HepG2 (cell line): Measurements from ENCODE around the gene FAM83E. TPM values are rescaled to one million over a fixed set of nuclear protein-coding genes. Genes with fewer than 3 reads are reported as not detected.

ENCODE experiments used
- ATAC-seq: fragments of 200-7000 bp; cut with Tn5 transposase; 3 replicates; pipeline ENCODE4 v1.9.1; 2020; ENCODE audit warnings: mild to moderate bottlenecking, moderate library complexity
- BruUV-seq: library from RNA; stranded (reverse); fragments of 400-500 nt; replicated peaks from 2 replicates; lab custom pipeline; 2021; lab: Mats Ljungman, UMichigan
- CTCF ChIA-PET: fragments of 300-600 bp; formaldehyde crosslinking; extraction: SDS; loops from one replicate; lab custom pipeline; 2021; ENCODE audit warnings: low total read pairs, inconsistent platforms, low intra/inter-chr PET ratio; lab: Yijun Ruan, JAX
- POLR2A ChIA-PET: fragments of 350-600 bp; sonication (Branson Sonifier 250); formaldehyde crosslinking; loops from one replicate; lab custom pipeline; 2020; ENCODE audit warnings: antibody characterized with exemption, inconsistent platforms; lab: Yijun Ruan, JAX
- DNase-seq: peaks from one replicate; pipeline ENCODE4 v3.0.0-alpha.2; 2015; ENCODE audit warnings: low spot score
- FAIRE-seq: peaks from 3 replicates; lab custom pipeline; 2011; peaks lifted over from hg19 to GRCh38; lab: Jason Lieb, UNC
- H2AFZ ChIP-seq: one replicate; pipeline ENCODE4 v1.6.1; 2011; ENCODE audit warnings: low read length, inconsistent platforms
- H3K27ac ChIP-seq: fragments of 300-600 bp; 3 replicates; pipeline ENCODE4 v1.8.0; 2011; ENCODE audit warnings: mixed run types, mild to moderate bottlenecking, mixed read lengths, low read length, inconsistent platforms; ENCODE audit not compliant: insufficient read depth; ENCODE audit errors: extremely low read length
- H3K27me3 ChIP-seq, 2 experiments: fragments of 200-600 bp in 1 of 2; 2 replicates in 1 of 2; 3 replicates in 1 of 2; pipeline versions ENCODE4 v1.6.0 to v1.8.0; 2011; ENCODE audit warnings: low read length in 2 of 2, mild to moderate bottlenecking in 2 of 2, moderate library complexity in 2 of 2, inconsistent platforms in 1 of 2; ENCODE audit not compliant: insufficient read depth in 2 of 2, control insufficient read depth in 1 of 2
- H3K36me3 ChIP-seq, 2 experiments: fragments of 200-600 bp in 1 of 2; replicated peaks in 1 of 2; 2 replicates in 1 of 2; 3 replicates in 1 of 2; pipeline versions ENCODE4 v1.5.1 to v1.8.0; 2011; ENCODE audit warnings: low read length in 2 of 2, inconsistent platforms in 1 of 2; ENCODE audit not compliant: insufficient read depth in 2 of 2, control insufficient read depth in 1 of 2
- H3K4me1 ChIP-seq: 2 replicates; pipeline ENCODE4 v1.5.1; 2012; ENCODE audit warnings: low read length, inconsistent platforms; ENCODE audit not compliant: insufficient read depth
- H3K4me2 ChIP-seq: 2 replicates; pipeline ENCODE4 v1.6.0; 2011; ENCODE audit warnings: low read depth, low read length, inconsistent platforms
- H3K4me3 ChIP-seq, 3 experiments: fragments of 200-600 bp in 1 of 3; sonication (generic), shearing (Covaris generic) in 1 of 3; replicated peaks in 1 of 3; 2 replicates each; pipeline ENCODE4 v1.5.1; 2011 to 2016; ENCODE audit warnings: low read length in 3 of 3, inconsistent platforms in 2 of 3, low read depth in 2 of 3, mild to moderate bottlenecking in 2 of 3, control low read depth in 1 of 3, mixed read lengths in 1 of 3; ENCODE audit not compliant: insufficient read depth in 1 of 3
- H3K79me2 ChIP-seq: one replicate; pipeline ENCODE4 v1.6.1; 2011; ENCODE audit warnings: low read length, inconsistent platforms; ENCODE audit not compliant: insufficient read depth
- H3K9ac ChIP-seq: 2 replicates; pipeline ENCODE4 v1.6.0; 2011; ENCODE audit warnings: mild to moderate bottlenecking, low read depth, low read length, inconsistent platforms; ENCODE audit not compliant: insufficient read depth
- H3K9me3 ChIP-seq: 2 replicates; pipeline ENCODE4 v1.5.1; 2012; ENCODE audit warnings: mild to moderate bottlenecking, low read length
- H4K20me1 ChIP-seq: 2 replicates; pipeline ENCODE4 v1.6.0; 2011; ENCODE audit warnings: inconsistent platforms, mild to moderate bottlenecking, low read length, moderate library complexity; ENCODE audit not compliant: insufficient read depth
- ARID2 ChIP-seq: sonication (generic); formaldehyde crosslinking; IDR thresholded peaks from 2 replicates; pipeline ENCODE4 v1.8.1; 2022; ENCODE audit warnings: mild to moderate bottlenecking, missing genetic modification reagents, borderline replicate concordance
- KIAA2018 ChIP-seq: sonication (generic); formaldehyde crosslinking; IDR thresholded peaks from 2 replicates; pipeline ENCODE4 v1.5.0; 2020; ENCODE audit warnings: mild to moderate bottlenecking, missing genetic modification reagents, borderline replicate concordance
- RFX1 ChIP-seq: fragments of 450-650 bp; IDR thresholded peaks from 2 replicates; pipeline ENCODE4 v1.6.1; 2017
- ZNF577 ChIP-seq: sonication (generic); formaldehyde crosslinking; IDR thresholded peaks from 2 replicates; pipeline ENCODE4 v1.4.0; 2020; ENCODE audit warnings: mild to moderate bottlenecking, low read depth, missing genetic modification reagents, borderline replicate concordance
- WGBS: methylation state at CpG from one replicate; pipeline ENCODE4 v1.1.6; 2017; ENCODE audit warnings: low lambda C conversion rate; 5-methylcytosine and 5-hydroxymethylcytosine counted together
- in situ Hi-C: cut with HindIII; loops from 2 replicates; pipeline ENCODE4 v1.10.0; 2017; ENCODE audit warnings: low pct_unique_long_range_greater_than_20kb; ENCODE audit not compliant: extremely low pct_ligation_motif_present
- intact Hi-C: fragments of 100-400 bp; cut with micrococcal nuclease; formaldehyde crosslinking; loops from one replicate; pipeline ENCODE4 v1.10.0; 2022; ENCODE audit not compliant: unreplicated experiment
- polyA plus RNA-seq, 8 experiments: library from polyadenylated mRNA; depleted of rRNA in 3 of 8; stranded (reverse) in 7 of 8; unstranded in 1 of 8; fragments of >200 nt; fragmentation: Illumina TruSeq in 4 of 8; extraction: Trizol in 4 of 8; gene quantifications; 2 replicates each; pipeline versions ENCODE4 v1.2.1 to v1.2.3, GENCODE V29; 2011 to 2016; ENCODE audit warnings: low read depth in 4 of 8, missing spikeins in 1 of 8, mixed read lengths in 1 of 8; ENCODE audit not compliant: insufficient read depth in 1 of 8
- total RNA-seq, 5 experiments: library from RNA; depleted of rRNA; stranded (reverse); fragments of >200 nt; fragmentation: Illumina TruSeq; extraction: Trizol; gene quantifications; 2 replicates each; pipeline ENCODE4 v1.2.3, GENCODE V29; 2016; ENCODE audit warnings: low read depth in 1 of 5
- TF ChIP-seq, protein P1 (sequence below): sonication (generic); formaldehyde crosslinking; IDR thresholded peaks from 2 replicates; pipeline ENCODE4 v1.4.0; 2020; ENCODE audit warnings: missing genetic modification reagents
- TF ChIP-seq, protein P2 (sequence below): sonication (generic); formaldehyde crosslinking; IDR thresholded peaks from 2 replicates; pipeline ENCODE4 v1.4.0; 2020; ENCODE audit warnings: mild to moderate bottlenecking, missing genetic modification reagents
- TF ChIP-seq, protein P3 (sequence below): sonication (generic); formaldehyde crosslinking; IDR thresholded peaks from 2 replicates; pipeline ENCODE4 v1.9.0; 2022; ENCODE audit warnings: missing genetic modification reagents, mild to moderate bottlenecking, borderline replicate concordance

FAM83E gene
- total and polyA plus RNA-seq, 2 of the 13 experiments (the other 11 are each of a cell fraction or from before 2014, with no cell fraction given): 0.18 to 0.60 TPM

DNA sequence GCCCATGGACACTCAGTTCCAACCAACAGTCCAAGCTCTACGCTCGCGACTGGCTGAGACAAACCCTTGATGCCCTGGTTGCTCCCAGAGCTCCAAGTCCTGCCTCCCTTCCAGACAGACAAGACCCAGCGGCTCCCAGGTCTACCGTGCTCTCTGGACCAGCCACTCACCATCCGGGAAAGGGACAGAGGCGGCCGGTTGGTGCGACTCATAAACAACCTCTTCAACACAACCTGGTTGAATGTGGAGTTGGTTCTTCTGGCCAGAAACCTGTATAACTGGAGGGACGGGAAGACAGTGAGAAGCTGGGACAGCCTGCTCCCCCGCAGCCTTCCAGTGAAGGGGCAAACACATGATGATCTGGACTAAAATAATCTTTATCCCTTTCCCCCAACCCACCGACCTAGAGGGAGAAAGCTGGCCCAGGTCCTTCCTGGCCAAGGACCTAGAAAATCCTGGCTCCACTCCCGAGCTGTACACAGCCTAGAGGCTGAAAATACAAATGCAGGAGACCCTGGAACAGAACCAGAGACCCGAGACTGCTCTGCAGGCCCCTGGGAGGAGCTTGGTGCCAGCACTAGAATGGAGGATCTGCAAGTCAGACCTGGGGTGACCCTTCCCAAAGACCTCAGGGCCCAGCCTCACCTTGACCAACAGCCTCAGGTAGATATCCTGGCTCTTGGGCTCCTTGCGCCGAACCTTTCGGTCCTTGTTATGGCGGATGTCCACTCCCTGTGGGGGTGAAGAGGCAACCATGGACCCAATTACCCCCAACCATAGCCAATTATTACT lies 2.5 kb upstream of the FAM83E start:
- peaks cover 33% of the 10 kb centered on the region for H3K79me2 ChIP-seq
- no peak for ATAC-seq
- peaks cover 15 to 28% of the 10 kb centered on the region in 2 experiments for H3K36me3 ChIP-seq
- intact Hi-C loops (no loop called here), in situ Hi-C loops (no loop called here)
- H2AFZ ChIP-seq: no peak overlapping the region
- H3K4me1 ChIP-seq: peaks cover 44% of the 10 kb centered on the region
- BruUV-seq: no TSS peak
- H3K9me3 ChIP-seq: no peaks in the 10 kb centered on the region
- H3K4me2 ChIP-seq: peak overlapping the region; percentile 89
- ChIA-PET CTCF (no interaction called here), POLR2A (interaction anchor here (1.0 to 1.4 kb wide), 3 partner anchors 9 to 20 kb away, joined by 3 to 5 read pairs (median 3); no protein-coding TSS in a partner anchor)
- peak overlapping the region; percentile 76 for H3K27ac ChIP-seq
- H3K27me3 ChIP-seq: no peaks in the 10 kb centered on the region; a peak in 1 of 5 replicates
- 77% methylated on average over 16 of the region's 18 CpGs for WGBS
- H3K4me3 ChIP-seq: peak overlapping the region; percentile 89 to 99 (median 89)
- no peak for FAIRE-seq
- peaks cover 38% of the 10 kb centered on the region for H4K20me1 ChIP-seq
- peak overlapping the region; percentile 96 for H3K9ac ChIP-seq
- DNase-seq: no peak
- TF ChIP-seq RFX1: no peak
- TF ChIP-seq, protein P1, sequence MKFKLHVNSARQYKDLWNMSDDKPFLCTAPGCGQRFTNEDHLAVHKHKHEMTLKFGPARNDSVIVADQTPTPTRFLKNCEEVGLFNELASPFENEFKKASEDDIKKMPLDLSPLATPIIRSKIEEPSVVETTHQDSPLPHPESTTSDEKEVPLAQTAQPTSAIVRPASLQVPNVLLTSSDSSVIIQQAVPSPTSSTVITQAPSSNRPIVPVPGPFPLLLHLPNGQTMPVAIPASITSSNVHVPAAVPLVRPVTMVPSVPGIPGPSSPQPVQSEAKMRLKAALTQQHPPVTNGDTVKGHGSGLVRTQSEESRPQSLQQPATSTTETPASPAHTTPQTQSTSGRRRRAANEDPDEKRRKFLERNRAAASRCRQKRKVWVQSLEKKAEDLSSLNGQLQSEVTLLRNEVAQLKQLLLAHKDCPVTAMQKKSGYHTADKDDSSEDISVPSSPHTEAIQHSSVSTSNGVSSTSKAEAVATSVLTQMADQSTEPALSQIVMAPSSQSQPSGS (CRISPR knock-in tag): no peak
- no peak for TF ChIP-seq KIAA2018 (CRISPR knock-in tag)
- 0 out of 2 replicates have a peak, but pooled peaks have one; percentile 28 for TF ChIP-seq ARID2 (CRISPR knock-in tag)
- TF ChIP-seq, protein P2, sequence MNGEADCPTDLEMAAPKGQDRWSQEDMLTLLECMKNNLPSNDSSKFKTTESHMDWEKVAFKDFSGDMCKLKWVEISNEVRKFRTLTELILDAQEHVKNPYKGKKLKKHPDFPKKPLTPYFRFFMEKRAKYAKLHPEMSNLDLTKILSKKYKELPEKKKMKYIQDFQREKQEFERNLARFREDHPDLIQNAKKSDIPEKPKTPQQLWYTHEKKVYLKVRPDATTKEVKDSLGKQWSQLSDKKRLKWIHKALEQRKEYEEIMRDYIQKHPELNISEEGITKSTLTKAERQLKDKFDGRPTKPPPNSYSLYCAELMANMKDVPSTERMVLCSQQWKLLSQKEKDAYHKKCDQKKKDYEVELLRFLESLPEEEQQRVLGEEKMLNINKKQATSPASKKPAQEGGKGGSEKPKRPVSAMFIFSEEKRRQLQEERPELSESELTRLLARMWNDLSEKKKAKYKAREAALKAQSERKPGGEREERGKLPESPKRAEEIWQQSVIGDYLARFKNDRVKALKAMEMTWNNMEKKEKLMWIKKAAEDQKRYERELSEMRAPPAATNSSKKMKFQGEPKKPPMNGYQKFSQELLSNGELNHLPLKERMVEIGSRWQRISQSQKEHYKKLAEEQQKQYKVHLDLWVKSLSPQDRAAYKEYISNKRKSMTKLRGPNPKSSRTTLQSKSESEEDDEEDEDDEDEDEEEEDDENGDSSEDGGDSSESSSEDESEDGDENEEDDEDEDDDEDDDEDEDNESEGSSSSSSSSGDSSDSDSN: peak; percentile 27; the same call in 1 of the 2 replicates
- no peak for TF ChIP-seq ZNF577 (CRISPR knock-in tag)
- TF ChIP-seq, protein P3, sequence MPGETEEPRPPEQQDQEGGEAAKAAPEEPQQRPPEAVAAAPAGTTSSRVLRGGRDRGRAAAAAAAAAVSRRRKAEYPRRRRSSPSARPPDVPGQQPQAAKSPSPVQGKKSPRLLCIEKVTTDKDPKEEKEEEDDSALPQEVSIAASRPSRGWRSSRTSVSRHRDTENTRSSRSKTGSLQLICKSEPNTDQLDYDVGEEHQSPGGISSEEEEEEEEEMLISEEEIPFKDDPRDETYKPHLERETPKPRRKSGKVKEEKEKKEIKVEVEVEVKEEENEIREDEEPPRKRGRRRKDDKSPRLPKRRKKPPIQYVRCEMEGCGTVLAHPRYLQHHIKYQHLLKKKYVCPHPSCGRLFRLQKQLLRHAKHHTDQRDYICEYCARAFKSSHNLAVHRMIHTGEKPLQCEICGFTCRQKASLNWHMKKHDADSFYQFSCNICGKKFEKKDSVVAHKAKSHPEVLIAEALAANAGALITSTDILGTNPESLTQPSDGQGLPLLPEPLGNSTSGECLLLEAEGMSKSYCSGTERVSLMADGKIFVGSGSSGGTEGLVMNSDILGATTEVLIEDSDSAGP (CRISPR knock-in tag): 0 out of 2 replicates have a peak, but pooled peaks have one; percentile 7
